Measurements from ENCODE around the gene TNP2. TPM values are rescaled to one million over a fixed set of nuclear protein-coding genes. Genes with fewer than 3 reads are reported as not detected.
"Not testable (repeated sequence)": the region's sequence is repeated elsewhere in the genome, so short reads cannot be mapped to it uniquely, and the experiment has no call there.

The TNP2 gene
- total and polyA plus RNA-seq, 2 experiments from 2014 or later: not detected

GRCh38 chr16:11300560-11300892, 31.4 kb upstream of the TNP2 start:
- Mint-ChIP-seq H3K9me3 (no peaks in the 10 kb centered on the region), H3K36me3 (ENCODE audit: low read depth) (no peaks in the 10 kb centered on the region), H3K4me1 (peaks cover 14% of the 10 kb centered on the region), H3K27me3 (ENCODE audit: insufficient read depth, low read depth, poor library complexity) (no peaks in the 10 kb centered on the region), H3K27ac (no peak overlapping the region), H3K4me3 (no peak overlapping the region)
- Histone ChIP-seq H3K36me3 (ENCODE audit: insufficient read depth) (no peaks in the 10 kb centered on the region), H2AFZ (no peak overlapping the region; the same call in 1 of the 2 replicates), H3K4me1 (ENCODE audit: insufficient read depth) (peaks cover 25% of the 10 kb centered on the region), H3K79me2 (replicated peaks; ENCODE audit: insufficient read depth) (no peaks in the 10 kb centered on the region), H3K9me2 (ENCODE audit: insufficient read depth) (no peaks in the 10 kb centered on the region), H3K4me3 (no peak overlapping the region), H3F3A (replicated peaks; ENCODE audit: low read depth) (peaks cover 7% of the 10 kb centered on the region; the same call in 1 of the 2 replicates), H4K20me1 (replicated peaks; ENCODE audit: insufficient read depth) (no peaks in the 10 kb centered on the region), H3K4me2 (no peak overlapping the region), H3K27me3 (ENCODE audit: insufficient read depth) (no peaks in the 10 kb centered on the region), H3K27ac (ENCODE audit: low read depth) (no peak overlapping the region)
- TF ChIP-seq EZH2 (IDR thresholded peaks at IDR 0.05; ENCODE audit: low read depth, unreplicated experiment): no peak
- no peak for TF ChIP-seq ZNF114 (CRISPR knock-in tag; IDR thresholded peaks at IDR 0.05)
- no peak for TF ChIP-seq STAT1 (IDR thresholded peaks at IDR 0.05; ENCODE audit: unreplicated experiment)
- TF ChIP-seq CREB1 (CRISPR knock-in tag; IDR thresholded peaks at IDR 0.05; ENCODE audit: low read depth): no peak
- DNase-seq (ENCODE audit: low spot score) (no peak), ATAC-seq (no peak)

GRCh38 chr16:11299865-11300559, 30.9 kb upstream of the TNP2 start:
- Histone ChIP-seq H4K20me1 (replicated peaks; ENCODE audit: insufficient read depth) (no peaks in the 10 kb centered on the region), H3F3A (replicated peaks; ENCODE audit: low read depth) (peaks cover 7% of the 10 kb centered on the region; the same call in 1 of the 2 replicates), H3K9me2 (ENCODE audit: insufficient read depth) (no peaks in the 10 kb centered on the region), H3K4me2 (no peak overlapping the region), H3K4me3 (no peak overlapping the region), H3K79me2 (replicated peaks; ENCODE audit: insufficient read depth) (no peaks in the 10 kb centered on the region), H2AFZ (no peak overlapping the region; the same call in 1 of the 2 replicates), H3K27me3 (ENCODE audit: insufficient read depth) (no peaks in the 10 kb centered on the region), H3K36me3 (ENCODE audit: insufficient read depth) (no peaks in the 10 kb centered on the region), H3K4me1 (ENCODE audit: insufficient read depth) (peaks cover 25% of the 10 kb centered on the region), H3K27ac (ENCODE audit: low read depth) (no peak overlapping the region)
- H3K36me3 Mint-ChIP-seq (ENCODE audit: low read depth): no peaks in the 10 kb centered on the region
- DNase-seq (ENCODE audit: low spot score): no peak
- TF ChIP-seq EZH2 (IDR thresholded peaks at IDR 0.05; ENCODE audit: low read depth, unreplicated experiment): no peak
- TF ChIP-seq CREB1 (CRISPR knock-in tag; IDR thresholded peaks at IDR 0.05; ENCODE audit: low read depth): no peak
- no peak for TF ChIP-seq ZNF462 (CRISPR knock-in tag; IDR thresholded peaks at IDR 0.05)
- no peak for TF ChIP-seq ZNF114 (CRISPR knock-in tag; IDR thresholded peaks at IDR 0.05)
- no peak for TF ChIP-seq POLR2AphosphoS5 (IDR thresholded peaks at IDR 0.05; ENCODE audit: low read depth)
- no peak for TF ChIP-seq CTCF (conservative IDR thresholded peaks at IDR 0.05; ENCODE audit: low read depth in 2 of 2)
- no peak for TF ChIP-seq ZNF331 (CRISPR knock-in tag; IDR thresholded peaks at IDR 0.05; ENCODE audit: low read depth)
- H3K4me3 Mint-ChIP-seq: no peak overlapping the region
- peaks cover 14% of the 10 kb centered on the region for H3K4me1 Mint-ChIP-seq
- no peak for ATAC-seq
- H3K27ac Mint-ChIP-seq: no peak overlapping the region
- no peaks in the 10 kb centered on the region for H3K27me3 Mint-ChIP-seq (ENCODE audit: insufficient read depth, low read depth, poor library complexity)
- no peaks in the 10 kb centered on the region for H3K9me3 Mint-ChIP-seq

GRCh38 chr16:11298950-11299547, 29.9 kb upstream of the TNP2 start:
- not testable (repeated sequence) for H3K36me3 ChIP-seq (ENCODE audit: insufficient read depth); H3F3A ChIP-seq (replicated peaks; ENCODE audit: low read depth); DNase-seq (ENCODE audit: low spot score); H3K9me2 ChIP-seq (ENCODE audit: insufficient read depth); H3K79me2 ChIP-seq (replicated peaks; ENCODE audit: insufficient read depth); H3K27ac ChIP-seq (ENCODE audit: low read depth); H3K9me3 Mint-ChIP-seq; H3K27ac Mint-ChIP-seq; H4K20me1 ChIP-seq (replicated peaks; ENCODE audit: insufficient read depth); H3K4me3 Mint-ChIP-seq; H3K27me3 ChIP-seq (ENCODE audit: insufficient read depth); H3K27me3 Mint-ChIP-seq (ENCODE audit: insufficient read depth, low read depth, poor library complexity); H3K36me3 Mint-ChIP-seq (ENCODE audit: low read depth); ATAC-seq; H3K4me2 ChIP-seq; H3K4me3 ChIP-seq
- Histone ChIP-seq H3K4me1 (ENCODE audit: insufficient read depth) (peaks cover 25% of the 10 kb centered on the region), H2AFZ (peak overlapping the region; percentile 32; the same call in 1 of the 2 replicates)
- H3K4me1 Mint-ChIP-seq: peaks cover 14% of the 10 kb centered on the region
